ENCODE measurements around the gene CWC15. TPM values are rescaled to one million over a fixed set of nuclear protein-coding genes. Genes with fewer than 3 reads are reported as not detected.

The CWC15 gene
- total and polyA plus RNA-seq, 2 of the 13 experiments (the other 11 are each of a cell fraction or from before 2014, with no cell fraction given) = 27.6 to 61.2 TPM

DNA sequence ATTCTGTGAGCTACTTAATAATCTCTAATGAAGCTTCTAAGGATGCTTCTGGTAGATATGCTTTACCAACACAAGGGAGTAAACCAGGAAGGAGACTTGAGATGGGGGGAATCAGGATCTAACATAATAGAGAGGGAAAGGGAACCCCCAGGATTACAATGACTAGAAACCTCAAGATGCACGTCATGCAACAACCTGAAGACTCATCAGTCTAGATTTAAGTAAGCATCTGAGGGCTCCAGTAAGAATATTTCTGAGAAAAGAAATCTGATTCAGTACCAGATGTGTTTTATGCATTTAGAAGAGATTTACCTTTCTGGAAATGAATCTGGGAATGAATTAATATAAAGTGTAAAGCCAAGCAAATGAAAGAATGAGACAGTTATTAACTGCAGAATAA lies 15.4 kb upstream of the CWC15 start:
- POLR2A ChIA-PET = no interaction called here
- Histone ChIP-seq H3K9ac (ENCODE audit: insufficient read depth, low read depth, low read length) (no peak overlapping the region), H3K27me3 (ENCODE audit: control insufficient read depth in 1 of 2, insufficient read depth in 2 of 2, low read length in 2 of 2) (no peaks in the 10 kb centered on the region), H3K27ac (ENCODE audit: extremely low read length, insufficient read depth, low read length) (no peak overlapping the region), H3K79me2 (ENCODE audit: insufficient read depth, low read length) (no peaks in the 10 kb centered on the region), H3K36me3 (replicated peaks in 1 of 2; ENCODE audit: control insufficient read depth in 1 of 2, insufficient read depth in 2 of 2, low read length in 2 of 2) (no peaks in the 10 kb centered on the region), H4K20me1 (ENCODE audit: insufficient read depth, low read length) (no peaks in the 10 kb centered on the region), H3K9me3 (ENCODE audit: low read length) (no peaks in the 10 kb centered on the region), H3K4me1 (ENCODE audit: insufficient read depth, low read length) (no peaks in the 10 kb centered on the region), H3K4me2 (ENCODE audit: low read depth, low read length) (no peak overlapping the region), H3K4me3 (replicated peaks in 1 of 3; ENCODE audit: insufficient read depth in 1 of 3, low read depth in 2 of 3, low read length in 3 of 3) (no peak overlapping the region), H2AFZ (ENCODE audit: low read length) (no peak overlapping the region)
- intact Hi-C loops (cut with micrococcal nuclease; ENCODE audit: unreplicated experiment) = no loop called here
- WGBS (ENCODE audit: low lambda C conversion rate) = 36% methylated on average over 1 of the region's 1 CpG
- FAIRE-seq = no peak
- BruUV-seq (replicated peaks) = no TSS peak
- no peak for DNase-seq (ENCODE audit: low spot score)
- CTCF ChIA-PET (ENCODE audit: low intra/inter-chr PET ratio, low total read pairs) = no interaction called here
- no peak for ATAC-seq
- in situ Hi-C loops (cut with HindIII; ENCODE audit: extremely low pct_ligation_motif_present, low pct_unique_long_range_greater_than_20kb) = no loop called here
- TF ChIP-seq ZNF343 (CRISPR knock-in tag; IDR thresholded peaks at IDR 0.05) (no peak), ZNF205 (CRISPR knock-in tag; IDR thresholded peaks at IDR 0.05) (no peak), ZBTB46 (CRISPR knock-in tag; IDR thresholded peaks at IDR 0.05; ENCODE audit: borderline replicate concordance) (no peak), ZNF354B (CRISPR knock-in tag; IDR thresholded peaks at IDR 0.05) (no peak), MEF2D (CRISPR knock-in tag; IDR thresholded peaks at IDR 0.05) (no peak), HES4 (CRISPR knock-in tag; IDR thresholded peaks at IDR 0.05; ENCODE audit: borderline replicate concordance) (no peak), AGO2 (optimal IDR thresholded peaks at IDR 0.05; ENCODE audit: low read depth, low read length) (no peak), ZNF274 (CRISPR knock-in tag; IDR thresholded peaks at IDR 0.05) (no peak)
- TF ChIP-seq, protein P1, sequence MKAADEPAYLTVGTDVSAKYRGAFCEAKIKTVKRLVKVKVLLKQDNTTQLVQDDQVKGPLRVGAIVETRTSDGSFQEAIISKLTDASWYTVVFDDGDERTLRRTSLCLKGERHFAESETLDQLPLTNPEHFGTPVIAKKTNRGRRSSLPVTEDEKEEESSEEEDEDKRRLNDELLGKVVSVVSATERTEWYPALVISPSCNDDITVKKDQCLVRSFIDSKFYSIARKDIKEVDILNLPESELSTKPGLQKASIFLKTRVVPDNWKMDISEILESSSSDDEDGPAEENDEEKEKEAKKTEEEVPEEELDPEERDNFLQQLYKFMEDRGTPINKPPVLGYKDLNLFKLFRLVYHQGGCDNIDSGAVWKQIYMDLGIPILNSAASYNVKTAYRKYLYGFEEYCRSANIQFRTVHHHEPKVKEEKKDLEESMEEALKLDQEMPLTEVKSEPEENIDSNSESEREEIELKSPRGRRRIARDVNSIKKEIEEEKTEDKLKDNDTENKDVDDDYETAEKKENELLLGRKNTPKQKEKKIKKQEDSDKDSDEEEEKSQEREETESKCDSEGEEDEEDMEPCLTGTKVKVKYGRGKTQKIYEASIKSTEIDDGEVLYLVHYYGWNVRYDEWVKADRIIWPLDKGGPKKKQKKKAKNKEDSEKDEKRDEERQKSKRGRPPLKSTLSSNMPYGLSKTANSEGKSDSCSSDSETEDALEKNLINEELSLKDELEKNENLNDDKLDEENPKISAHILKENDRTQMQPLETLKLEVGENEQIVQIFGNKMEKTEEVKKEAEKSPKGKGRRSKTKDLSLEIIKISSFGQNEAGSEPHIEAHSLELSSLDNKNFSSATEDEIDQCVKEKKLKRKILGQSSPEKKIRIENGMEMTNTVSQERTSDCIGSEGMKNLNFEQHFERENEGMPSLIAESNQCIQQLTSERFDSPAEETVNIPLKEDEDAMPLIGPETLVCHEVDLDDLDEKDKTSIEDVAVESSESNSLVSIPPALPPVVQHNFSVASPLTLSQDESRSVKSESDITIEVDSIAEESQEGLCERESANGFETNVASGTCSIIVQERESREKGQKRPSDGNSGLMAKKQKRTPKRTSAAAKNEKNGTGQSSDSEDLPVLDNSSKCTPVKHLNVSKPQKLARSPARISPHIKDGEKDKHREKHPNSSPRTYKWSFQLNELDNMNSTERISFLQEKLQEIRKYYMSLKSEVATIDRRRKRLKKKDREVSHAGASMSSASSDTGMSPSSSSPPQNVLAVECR (CRISPR knock-in tag; IDR thresholded peaks at IDR 0.05; ENCODE audit: borderline replicate concordance) = no peak
- TF ChIP-seq, protein P2, sequence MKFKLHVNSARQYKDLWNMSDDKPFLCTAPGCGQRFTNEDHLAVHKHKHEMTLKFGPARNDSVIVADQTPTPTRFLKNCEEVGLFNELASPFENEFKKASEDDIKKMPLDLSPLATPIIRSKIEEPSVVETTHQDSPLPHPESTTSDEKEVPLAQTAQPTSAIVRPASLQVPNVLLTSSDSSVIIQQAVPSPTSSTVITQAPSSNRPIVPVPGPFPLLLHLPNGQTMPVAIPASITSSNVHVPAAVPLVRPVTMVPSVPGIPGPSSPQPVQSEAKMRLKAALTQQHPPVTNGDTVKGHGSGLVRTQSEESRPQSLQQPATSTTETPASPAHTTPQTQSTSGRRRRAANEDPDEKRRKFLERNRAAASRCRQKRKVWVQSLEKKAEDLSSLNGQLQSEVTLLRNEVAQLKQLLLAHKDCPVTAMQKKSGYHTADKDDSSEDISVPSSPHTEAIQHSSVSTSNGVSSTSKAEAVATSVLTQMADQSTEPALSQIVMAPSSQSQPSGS (CRISPR knock-in tag; IDR thresholded peaks at IDR 0.05) = no peak
- TF ChIP-seq, protein P3, sequence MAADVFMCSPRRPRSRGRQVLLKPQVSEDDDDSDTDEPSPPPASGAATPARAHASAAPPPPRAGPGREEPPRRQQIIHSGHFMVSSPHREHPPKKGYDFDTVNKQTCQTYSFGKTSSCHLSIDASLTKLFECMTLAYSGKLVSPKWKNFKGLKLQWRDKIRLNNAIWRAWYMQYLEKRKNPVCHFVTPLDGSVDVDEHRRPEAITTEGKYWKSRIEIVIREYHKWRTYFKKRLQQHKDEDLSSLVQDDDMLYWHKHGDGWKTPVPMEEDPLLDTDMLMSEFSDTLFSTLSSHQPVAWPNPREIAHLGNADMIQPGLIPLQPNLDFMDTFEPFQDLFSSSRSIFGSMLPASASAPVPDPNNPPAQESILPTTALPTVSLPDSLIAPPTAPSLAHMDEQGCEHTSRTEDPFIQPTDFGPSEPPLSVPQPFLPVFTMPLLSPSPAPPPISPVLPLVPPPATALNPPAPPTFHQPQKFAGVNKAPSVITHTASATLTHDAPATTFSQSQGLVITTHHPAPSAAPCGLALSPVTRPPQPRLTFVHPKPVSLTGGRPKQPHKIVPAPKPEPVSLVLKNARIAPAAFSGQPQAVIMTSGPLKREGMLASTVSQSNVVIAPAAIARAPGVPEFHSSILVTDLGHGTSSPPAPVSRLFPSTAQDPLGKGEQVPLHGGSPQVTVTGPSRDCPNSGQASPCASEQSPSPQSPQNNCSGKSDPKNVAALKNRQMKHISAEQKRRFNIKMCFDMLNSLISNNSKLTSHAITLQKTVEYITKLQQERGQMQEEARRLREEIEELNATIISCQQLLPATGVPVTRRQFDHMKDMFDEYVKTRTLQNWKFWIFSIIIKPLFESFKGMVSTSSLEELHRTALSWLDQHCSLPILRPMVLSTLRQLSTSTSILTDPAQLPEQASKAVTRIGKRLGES (CRISPR knock-in tag; IDR thresholded peaks at IDR 0.05; ENCODE audit: borderline replicate concordance) = no peak
